Hematopoietic multipotent progenitor cell (in vitro differentiated cells): ENCODE results near the gene MAML2. TPM values are rescaled to one million over a fixed set of nuclear protein-coding genes. Genes with fewer than 3 reads are reported as not detected.

Experiments
- DNase-seq, 3 donors: peaks; one replicate each; pipeline ENCODE4 v3.0.0-alpha.2; 2011 to 2015; ENCODE audit warnings: low read depth in 2 of 3, low spot score in 2 of 3
- small RNA-seq: library from RNA; depleted of rRNA; stranded (forward); fragments of <200 nt; gene quantifications from one replicate; pipeline ENCODE3, GENCODE V24; 2012
- total RNA-seq: library from RNA; depleted of rRNA; stranded (reverse); fragments of >200 nt; gene quantifications from one replicate; pipeline ENCODE4 v1.2.3, GENCODE V29; 2012

MAML2 gene
- total RNA-seq, 1 donor = 11.6 TPM

- no peak for DNase-seq
These were observed 399.4 kb downstream of the MAML2 start for GRCh38 chr11:95943546-95943945.

GRCh38 chr11:95939091-95939490 lies 403.9 kb downstream of the MAML2 start:
- no peak for DNase-seq

GRCh38 chr11:95937358-95937757 lies 405.6 kb downstream of the MAML2 start:
- no peak for DNase-seq

GRCh38 chr11:95933594-95933993 lies 409.4 kb downstream of the MAML2 start:
- no peak for DNase-seq

GRCh38 chr11:95931916-95932315 lies 411.1 kb downstream of the MAML2 start:
- no peak for DNase-seq

- no peak for DNase-seq
These were observed 412.0 kb downstream of the MAML2 start for GRCh38 chr11:95930948-95931347.

GRCh38 chr11:95926726-95927125 lies 416.3 kb downstream of the MAML2 start:
- DNase-seq = no peak

Small RNA genes within 50 kb of the gene (small RNA-seq; reads per million reads assigned to genes)
- not detected for gene MIR1260B

Other genes with a start within 250 kb of the MAML2 start
- gene CCDC82, start 46.7 kb upstream of the MAML2 start, total RNA-seq = 6.5 TPM
- gene JRKL, start 46.8 kb upstream of the MAML2 start, total RNA-seq = 2.7 TPM